ENCODE measurements around the gene TMEM163.

GRCh38 chr2:134465228-134466105, 253.3 kb downstream of the TMEM163 start:
- TF ChIP-seq GATA3 (IDR thresholded peaks at IDR 0.05; ENCODE audit: low read depth, low read length) (no peak), GATA2 (IDR thresholded peaks at IDR 0.05; ENCODE audit: low read depth, low read length) (no peak)
